H9 (cell line): ENCODE measurements around the gene TMEM220. TPM values are rescaled to one million over a fixed set of nuclear protein-coding genes. Genes with fewer than 3 reads are reported as not detected.
A peak's percentile ranks its signal among the peaks of the same experiment; 100 is the strongest.

Experiments
- DNase-seq: peaks from one replicate; pipeline ENCODE4 v3.0.0-alpha.2; 2017
- H2AFZ ChIP-seq: one replicate; pipeline ENCODE4 v1.6.1; 2013; ENCODE audit warnings: mild to moderate bottlenecking, low read length, control low read depth, moderate library complexity
- H2AK5ac ChIP-seq: 2 replicates; pipeline ENCODE4 v1.6.1; 2013; ENCODE audit warnings: low read length, control low read depth, mixed read lengths; ENCODE audit not compliant: insufficient read length
- H2BK120ac ChIP-seq: one replicate; pipeline ENCODE4 v1.6.1; 2013; ENCODE audit warnings: low read depth, mild to moderate bottlenecking, low read length, control low read depth, inconsistent platforms; ENCODE audit not compliant: poor library complexity, severe bottlenecking
- H2BK12ac ChIP-seq: 2 replicates; pipeline ENCODE4 v1.6.1; 2013; ENCODE audit warnings: low read length, control low read depth, mixed read lengths, low read depth; ENCODE audit not compliant: insufficient read length
- H2BK15ac ChIP-seq: 2 replicates; pipeline ENCODE4 v1.6.1; 2013; ENCODE audit warnings: low read depth, low read length, control low read depth
- H2BK20ac ChIP-seq: one replicate; pipeline ENCODE4 v1.6.1; 2013; ENCODE audit warnings: low read depth, mild to moderate bottlenecking, low read length, control low read depth, inconsistent platforms; ENCODE audit not compliant: poor library complexity, severe bottlenecking
- H2BK5ac ChIP-seq: 2 replicates; pipeline ENCODE4 v1.6.1; 2013; ENCODE audit warnings: low read length, control low read depth, mixed read lengths; ENCODE audit not compliant: insufficient read length
- H3K14ac ChIP-seq: 2 replicates; pipeline ENCODE4 v1.6.1; 2013; ENCODE audit warnings: low read length, control low read depth; ENCODE audit not compliant: insufficient read depth
- H3K18ac ChIP-seq: 2 replicates; pipeline ENCODE4 v1.6.1; 2013; ENCODE audit warnings: low read depth, mild to moderate bottlenecking, mixed read lengths, low read length, control low read depth; ENCODE audit not compliant: insufficient read length
- H3K23ac ChIP-seq: 2 replicates; pipeline ENCODE4 v1.6.1; 2013; ENCODE audit warnings: low read length, control low read depth, mixed read lengths, low read depth; ENCODE audit not compliant: insufficient read length
- H3K23me2 ChIP-seq: 2 replicates; pipeline ENCODE4 v1.6.1; 2013; ENCODE audit warnings: low read depth, mild to moderate bottlenecking, mixed read lengths, low read length, control low read depth; ENCODE audit not compliant: insufficient read length, poor library complexity, severe bottlenecking
- H3K27ac ChIP-seq: 2 replicates; pipeline ENCODE4 v1.5.1; 2013; ENCODE audit warnings: low read length, control low read depth, mixed read lengths, low read depth; ENCODE audit not compliant: insufficient read length
- H3K27me3 ChIP-seq: 2 replicates; pipeline ENCODE4 v1.6.1; 2013; ENCODE audit warnings: low read length, control low read depth, inconsistent platforms; ENCODE audit not compliant: insufficient read depth
- H3K4ac ChIP-seq: 2 replicates; pipeline ENCODE4 v1.6.1; 2013; ENCODE audit warnings: low read depth, mild to moderate bottlenecking, control low read depth, inconsistent platforms, low read length, moderate library complexity
- H3K4me1 ChIP-seq: 2 replicates; pipeline ENCODE4 v1.6.1; 2013; ENCODE audit warnings: low read length, control low read depth, inconsistent platforms; ENCODE audit not compliant: insufficient read depth
- H3K4me2 ChIP-seq: 2 replicates; pipeline ENCODE4 v1.6.1; 2013; ENCODE audit warnings: low read length, control low read depth, mixed read lengths; ENCODE audit not compliant: insufficient read length, insufficient read depth
- H3K56ac ChIP-seq: 2 replicates; pipeline ENCODE4 v1.6.1; 2013; ENCODE audit warnings: low read depth, mild to moderate bottlenecking, mixed read lengths, low read length, control low read depth; ENCODE audit not compliant: insufficient read length
- H3K79me1 ChIP-seq: 2 replicates; pipeline ENCODE4 v1.6.1; 2013; ENCODE audit warnings: low read depth, mild to moderate bottlenecking, moderate library complexity, low read length, control low read depth, inconsistent platforms; ENCODE audit not compliant: insufficient read depth, poor library complexity, severe bottlenecking
- H3K79me2 ChIP-seq: 2 replicates; pipeline ENCODE4 v1.6.1; 2013; ENCODE audit warnings: low read length, control low read depth, inconsistent platforms; ENCODE audit not compliant: insufficient read depth
- H3K9ac ChIP-seq: 2 replicates; pipeline ENCODE4 v1.6.1; 2013; ENCODE audit warnings: low read length, control low read depth, mixed read lengths; ENCODE audit not compliant: insufficient read length; ENCODE audit errors: extremely low read depth
- H3K9me3 ChIP-seq: one replicate; pipeline ENCODE4 v1.6.1; 2013; ENCODE audit warnings: low read depth, low read length, inconsistent platforms; ENCODE audit not compliant: control insufficient read depth
- H3T11ph ChIP-seq: one replicate; pipeline ENCODE4 v1.6.1; 2013; ENCODE audit warnings: mild to moderate bottlenecking, low read length, control low read depth, inconsistent platforms
- H4K20me1 ChIP-seq: one replicate; pipeline ENCODE4 v1.6.1; 2013; ENCODE audit not compliant: control insufficient read depth, insufficient read length, insufficient read depth
- H4K5ac ChIP-seq: 2 replicates; pipeline ENCODE4 v1.6.1; 2013; ENCODE audit warnings: low read depth, mild to moderate bottlenecking, mixed read lengths, low read length, control low read depth; ENCODE audit not compliant: insufficient read length
- H4K8ac ChIP-seq: replicated peaks from 2 replicates; pipeline ENCODE4 v1.6.1; 2013; ENCODE audit warnings: low read length, control low read depth, mixed read lengths, low read depth; ENCODE audit not compliant: insufficient read length
- H4K91ac ChIP-seq: 2 replicates; pipeline ENCODE4 v1.6.1; 2013; ENCODE audit warnings: low read depth, mild to moderate bottlenecking, moderate library complexity, mixed read lengths, low read length, control low read depth; ENCODE audit not compliant: insufficient read length
- H3K27ac Mint-ChIP-seq, 3 experiments: 2 replicates in 2 of 3; 3 replicates in 1 of 3; pipeline ENCODE4 v1.8.0; 2020 to 2021; ENCODE audit warnings: mixed read lengths in 3 of 3, mild to moderate bottlenecking in 1 of 3, moderate library complexity in 1 of 3
- H3K27me3 Mint-ChIP-seq: 2 replicates; pipeline ENCODE4 v1.8.0; 2021; ENCODE audit warnings: low read depth, mild to moderate bottlenecking, moderate library complexity, mixed read lengths
- H3K36me3 Mint-ChIP-seq, 3 experiments: 2 replicates in 2 of 3; 3 replicates in 1 of 3; pipeline ENCODE4 v1.8.0; 2020 to 2021; ENCODE audit warnings: low read depth in 3 of 3, mixed read lengths in 3 of 3; ENCODE audit not compliant: insufficient read depth in 1 of 3
- H3K4me1 Mint-ChIP-seq, 2 experiments: 2 replicates each; pipeline ENCODE4 v1.8.0; 2020; ENCODE audit warnings: mixed read lengths in 2 of 2
- H3K4me3 Mint-ChIP-seq, 2 experiments: 2 replicates in 1 of 2; 3 replicates in 1 of 2; pipeline ENCODE4 v1.8.0; 2020 to 2021; ENCODE audit warnings: mild to moderate bottlenecking in 2 of 2, mixed read lengths in 2 of 2, moderate library complexity in 1 of 2
- H3K9me3 Mint-ChIP-seq, 2 experiments: 2 replicates in 1 of 2; 3 replicates in 1 of 2; pipeline ENCODE4 v1.8.0; 2020; ENCODE audit warnings: mild to moderate bottlenecking in 2 of 2, mixed read lengths in 2 of 2, moderate library complexity in 1 of 2
- WGBS: extraction: QIAGEN DNeasy Blood & Tissue Kit; methylation state at CpG from one replicate; pipeline ENCODE4 v1.1.7; 2013; ENCODE audit warnings: missing lambda C conversion rate, low lambda C conversion rate, mixed read lengths; ENCODE audit not compliant: insufficient read length; ENCODE audit errors: extremely low coverage; 5-methylcytosine and 5-hydroxymethylcytosine counted together
- total RNA-seq: library from RNA; stranded (reverse); gene quantifications from 2 replicates; pipeline ENCODE4 v1.2.1, GENCODE V29; 2021
- TF ChIP-seq, protein P1 (sequence below): fragments of 200-600 bp; sonication (generic); conservative IDR thresholded peaks from 3 replicates; pipeline ENCODE4 v1.8.0; 2021; ENCODE audit warnings: antibody characterized with exemption, mild to moderate bottlenecking

TMEM220 gene
- total RNA-seq, 1 experiment from 2014 or later: 6.1 TPM

DNA sequence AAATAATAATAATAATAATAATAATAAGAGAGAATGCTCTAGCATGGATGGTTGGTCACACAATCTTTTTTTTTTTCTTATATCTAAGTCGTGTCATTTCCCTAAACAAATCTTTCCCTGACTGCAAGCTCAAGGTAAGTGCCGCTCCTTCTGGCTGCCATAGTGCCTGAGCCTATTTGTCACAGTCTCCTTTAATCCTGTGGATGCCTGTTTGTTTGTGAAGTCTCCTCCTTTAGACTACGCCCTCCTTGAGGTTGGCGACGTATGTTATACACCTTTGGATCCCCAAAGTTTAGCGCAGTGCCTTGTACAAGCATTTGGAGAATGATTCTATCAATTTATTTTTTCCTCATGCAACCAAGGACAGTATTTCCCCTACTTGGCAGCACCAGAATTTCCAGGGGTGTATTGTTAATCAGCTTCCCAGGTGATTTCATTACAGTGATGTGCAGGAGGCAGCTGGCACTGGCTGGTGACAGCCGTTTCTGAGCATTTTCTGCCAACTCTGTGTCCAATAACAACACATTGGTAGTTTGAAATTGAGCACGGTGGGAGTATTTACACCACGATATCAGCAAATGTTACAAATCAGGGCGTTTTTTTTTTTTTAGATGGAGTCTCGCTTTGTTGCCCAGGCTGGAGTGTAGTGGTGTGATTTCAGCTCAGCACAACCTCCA is 47.4 kb upstream of the TMEM220 start:
- TF ChIP-seq, protein P1, sequence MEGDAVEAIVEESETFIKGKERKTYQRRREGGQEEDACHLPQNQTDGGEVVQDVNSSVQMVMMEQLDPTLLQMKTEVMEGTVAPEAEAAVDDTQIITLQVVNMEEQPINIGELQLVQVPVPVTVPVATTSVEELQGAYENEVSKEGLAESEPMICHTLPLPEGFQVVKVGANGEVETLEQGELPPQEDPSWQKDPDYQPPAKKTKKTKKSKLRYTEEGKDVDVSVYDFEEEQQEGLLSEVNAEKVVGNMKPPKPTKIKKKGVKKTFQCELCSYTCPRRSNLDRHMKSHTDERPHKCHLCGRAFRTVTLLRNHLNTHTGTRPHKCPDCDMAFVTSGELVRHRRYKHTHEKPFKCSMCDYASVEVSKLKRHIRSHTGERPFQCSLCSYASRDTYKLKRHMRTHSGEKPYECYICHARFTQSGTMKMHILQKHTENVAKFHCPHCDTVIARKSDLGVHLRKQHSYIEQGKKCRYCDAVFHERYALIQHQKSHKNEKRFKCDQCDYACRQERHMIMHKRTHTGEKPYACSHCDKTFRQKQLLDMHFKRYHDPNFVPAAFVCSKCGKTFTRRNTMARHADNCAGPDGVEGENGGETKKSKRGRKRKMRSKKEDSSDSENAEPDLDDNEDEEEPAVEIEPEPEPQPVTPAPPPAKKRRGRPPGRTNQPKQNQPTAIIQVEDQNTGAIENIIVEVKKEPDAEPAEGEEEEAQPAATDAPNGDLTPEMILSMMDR: no peak
- no peaks in the 10 kb centered on the region for H3K27me3 ChIP-seq
- no peaks in the 10 kb centered on the region for H3K79me2 ChIP-seq
- H3K36me3 Mint-ChIP-seq: peaks cover 4 to 17% (median 11%) of the 10 kb centered on the region in 3 experiments
- H3K9me3 Mint-ChIP-seq: peaks cover 8 to 12% of the 10 kb centered on the region in 2 experiments
- H3K56ac ChIP-seq: no peak overlapping the region
- no peak for DNase-seq
- H3K23me2 ChIP-seq: no peaks in the 10 kb centered on the region
- no peak overlapping the region for H2BK5ac ChIP-seq
- WGBS: no CpG with 5 or more reads among the region's 11 CpGs
- H4K8ac ChIP-seq: no peak overlapping the region
- no peak overlapping the region; a peak in 1 of 5 replicates for H3K4me3 Mint-ChIP-seq
- no peak overlapping the region for H3K9ac ChIP-seq
- no peak overlapping the region for H3K14ac ChIP-seq
- no peaks in the 10 kb centered on the region for H3K79me1 ChIP-seq
- H2BK12ac ChIP-seq: no peak overlapping the region
- no peak overlapping the region for H2AFZ ChIP-seq
- no peak overlapping the region for H3K4me2 ChIP-seq
- H3K4me1 Mint-ChIP-seq: peaks cover 4 to 10% of the 10 kb centered on the region in 2 experiments; a peak in 3 of 4 replicates
- H4K5ac ChIP-seq: no peak overlapping the region
- H3K27ac Mint-ChIP-seq: peak overlapping the region in 1 of 3 experiments; percentile 73; a peak in 2 of 7 replicates
- no peak overlapping the region for H3K23ac ChIP-seq
- no peak overlapping the region for H3T11ph ChIP-seq
- no peak overlapping the region for H2AK5ac ChIP-seq
- no peaks in the 10 kb centered on the region for H3K4me1 ChIP-seq
- no peak overlapping the region for H3K27ac ChIP-seq
- no peaks in the 10 kb centered on the region for H3K27me3 Mint-ChIP-seq
- H3K18ac ChIP-seq: peak overlapping the region; percentile 38
- H2BK120ac ChIP-seq: no peak overlapping the region
- no peak overlapping the region for H4K91ac ChIP-seq
- no peak overlapping the region for H2BK15ac ChIP-seq
- H4K20me1 ChIP-seq: no peaks in the 10 kb centered on the region
- no peak overlapping the region for H2BK20ac ChIP-seq
- no peaks in the 10 kb centered on the region for H3K9me3 ChIP-seq
- H3K4ac ChIP-seq: no peak overlapping the region
